ENCODE results near the gene PDCD1.
"Not testable (repeated sequence)": the region's sequence is repeated elsewhere in the genome, so short reads cannot be mapped to it uniquely, and the experiment has no call there.

Gene PDCD1

DNA sequence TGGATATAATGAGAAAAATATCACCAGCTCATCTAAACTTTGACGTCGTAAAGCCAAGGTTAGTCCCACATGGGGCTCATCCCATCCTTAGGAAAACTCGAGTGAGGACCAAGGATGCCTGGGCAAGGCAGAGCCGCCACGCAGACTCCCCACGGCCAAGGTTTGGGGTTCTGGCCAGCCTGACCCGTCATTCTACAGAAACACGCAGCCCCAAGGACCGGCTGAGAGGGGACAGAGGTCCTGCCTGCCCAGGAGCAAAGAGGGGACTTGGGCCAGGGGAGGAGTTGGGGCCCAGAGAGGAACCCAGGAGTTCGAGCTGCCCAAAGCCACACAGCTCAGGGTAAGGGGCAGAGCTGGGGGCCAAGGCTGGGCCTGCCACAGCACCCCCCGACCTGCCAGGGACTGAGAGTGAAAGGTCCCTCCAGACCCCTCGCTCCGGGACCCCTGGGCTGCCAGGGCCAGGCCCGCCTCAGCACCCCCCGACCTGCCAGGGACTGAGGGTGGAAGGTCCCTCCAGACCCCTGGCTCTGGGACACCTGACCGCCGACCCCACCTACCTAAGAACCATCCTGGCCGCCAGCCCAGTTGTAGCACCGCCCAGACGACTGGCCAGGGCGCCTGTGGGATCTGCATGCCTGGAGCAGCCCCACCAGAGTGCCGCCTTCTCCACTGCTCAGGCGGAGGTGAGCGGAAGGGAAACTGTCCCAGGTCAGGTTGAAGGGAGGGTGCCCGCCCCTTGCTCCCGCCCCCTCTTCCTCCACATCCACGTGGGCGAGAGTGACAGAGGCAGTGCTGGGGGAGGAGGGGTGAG, at the start of gene PDCD1:
TSS of gene PDCD1 (minus strand) at position 689 of the 811 bp plus-strand sequence. CDS start at position 633, 56 bp downstream.
- peak; percentile 69 for DNase-seq

DNA sequence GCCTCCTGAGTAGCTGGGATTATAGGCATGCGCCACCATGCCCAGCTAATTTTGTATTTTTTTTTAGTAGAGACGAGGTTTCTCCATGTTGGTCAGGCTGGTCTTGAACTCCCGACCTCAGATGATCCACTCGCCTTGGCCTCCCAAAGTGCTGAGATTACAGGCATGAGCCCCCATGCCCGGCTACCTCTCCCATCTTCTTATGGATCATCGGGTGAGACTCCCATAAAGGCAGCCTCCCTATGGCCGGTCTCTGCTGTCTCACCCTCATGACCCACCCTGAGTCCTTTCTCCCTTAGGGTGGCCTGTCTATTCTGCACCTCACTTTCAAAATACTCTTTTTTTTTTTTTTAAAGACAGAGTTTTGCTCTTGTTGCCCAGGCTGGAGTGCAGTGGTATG, 49.1 kb upstream of the PDCD1 start:
- not testable (repeated sequence) for DNase-seq

GRCh38 chr2:241906826-241907570, 48.3 kb upstream of the PDCD1 start:
- no peak for DNase-seq

GRCh38 chr2:241906378-241906770, 47.7 kb upstream of the PDCD1 start:
- DNase-seq, result not testable (repeated sequence)

DNA sequence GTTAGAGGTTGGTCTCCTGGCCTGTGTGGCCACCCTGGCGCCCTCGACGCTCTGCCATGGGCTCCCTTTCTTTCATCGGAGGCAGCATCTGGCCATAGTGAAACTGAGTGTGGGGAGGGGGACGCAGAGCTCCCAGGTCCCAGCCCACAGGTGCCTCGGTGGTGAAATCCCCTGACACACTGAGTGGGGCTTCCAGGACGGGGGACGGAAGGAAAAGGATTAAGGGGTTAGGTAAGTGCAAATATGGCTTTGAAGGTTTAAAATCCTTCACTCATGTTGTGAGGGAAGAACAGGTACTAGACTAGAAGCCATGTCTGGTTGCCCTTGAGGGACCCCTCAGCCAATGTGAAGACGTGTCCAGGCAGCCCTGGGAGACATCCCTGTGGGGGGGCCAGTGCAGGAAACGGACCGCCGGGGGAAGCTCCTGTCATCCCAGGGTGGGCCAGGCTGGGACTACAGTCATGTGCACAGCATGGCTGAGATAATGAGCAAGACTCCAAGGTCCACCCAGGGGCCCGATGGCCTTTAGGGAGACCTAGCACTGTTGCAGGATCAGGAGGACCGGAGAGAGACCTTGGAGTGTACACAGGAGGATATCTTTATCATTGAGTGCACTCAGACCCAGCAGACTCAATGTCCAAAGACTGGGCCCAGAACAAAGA, 47.2 kb upstream of the PDCD1 start:
- DNase-seq, result no peak

GRCh38 chr2:241904791-241905710, 46.4 kb upstream of the PDCD1 start:
- DNase-seq, result no peak

- DNase-seq, result no peak
Observed at GRCh38 chr2:241904011-241904718, 45.5 kb upstream of the PDCD1 start.

DNA sequence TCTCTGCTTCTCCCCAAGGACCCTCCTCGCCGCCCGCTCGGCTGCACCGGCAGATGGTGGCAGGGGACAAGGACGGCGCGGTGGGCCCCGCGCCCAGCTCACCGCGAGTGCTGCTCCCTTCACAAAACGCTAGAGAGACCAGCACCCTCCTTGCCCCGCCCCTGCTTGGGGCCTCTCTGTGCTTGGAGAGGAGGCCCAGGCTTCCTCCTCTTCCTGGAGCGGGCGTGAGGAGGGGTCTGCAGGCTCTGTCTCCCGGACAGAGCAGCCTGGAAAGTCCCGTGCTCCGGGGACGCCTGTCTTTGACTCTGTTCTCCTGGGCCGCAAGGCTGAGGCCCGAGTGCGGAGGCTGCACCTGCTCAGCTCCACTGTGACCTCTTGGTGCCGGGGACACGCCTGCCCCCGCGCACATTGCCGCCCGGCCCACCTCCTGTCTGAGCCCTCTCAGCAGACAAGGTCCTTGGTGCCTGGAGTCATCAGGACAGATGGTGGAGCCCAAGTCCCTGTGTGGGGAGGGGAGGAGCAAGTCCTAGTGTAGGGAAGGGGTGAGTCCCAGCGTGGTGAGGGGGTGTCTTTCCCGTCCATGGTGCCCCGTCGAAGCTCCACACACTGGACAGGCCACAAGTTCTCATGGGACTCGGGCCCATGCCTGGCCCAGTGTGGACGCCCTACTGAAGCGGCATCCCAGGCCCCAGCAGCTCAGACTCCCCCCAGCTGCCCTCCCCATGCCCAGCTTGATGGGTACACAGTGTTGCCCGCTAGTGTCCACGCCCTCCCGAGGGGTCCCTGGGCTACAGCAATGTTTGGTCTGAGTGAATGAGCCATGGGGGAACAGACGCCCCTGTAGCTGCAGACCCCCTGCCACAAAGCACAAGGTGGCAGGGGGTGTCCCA, 44.7 kb upstream of the PDCD1 start:
- no peak for DNase-seq

GRCh38 chr2:241902357-241902991, 43.8 kb upstream of the PDCD1 start:
- DNase-seq, result no peak

GRCh38 chr2:241901500-241902351, 43.0 kb upstream of the PDCD1 start:
- no peak for DNase-seq

DNA sequence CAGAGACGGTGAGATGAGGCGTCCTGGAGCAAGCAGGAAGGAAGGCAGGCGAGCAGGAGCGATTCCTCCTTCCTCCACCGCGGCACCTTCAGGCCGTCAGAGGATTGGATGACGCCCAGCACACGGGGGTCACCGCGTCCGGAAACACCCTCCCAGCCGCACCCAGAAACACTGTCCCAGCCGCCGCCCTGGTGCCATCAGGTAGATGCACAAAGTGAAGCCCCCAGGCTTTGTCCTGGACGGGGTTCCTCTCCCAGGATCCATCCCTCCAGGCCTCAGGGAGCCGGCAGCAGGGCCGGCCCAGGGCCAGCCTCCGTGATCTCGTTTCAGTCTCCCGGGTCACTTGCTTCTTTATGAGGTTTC, 42.3 kb upstream of the PDCD1 start:
- no peak for DNase-seq

DNA sequence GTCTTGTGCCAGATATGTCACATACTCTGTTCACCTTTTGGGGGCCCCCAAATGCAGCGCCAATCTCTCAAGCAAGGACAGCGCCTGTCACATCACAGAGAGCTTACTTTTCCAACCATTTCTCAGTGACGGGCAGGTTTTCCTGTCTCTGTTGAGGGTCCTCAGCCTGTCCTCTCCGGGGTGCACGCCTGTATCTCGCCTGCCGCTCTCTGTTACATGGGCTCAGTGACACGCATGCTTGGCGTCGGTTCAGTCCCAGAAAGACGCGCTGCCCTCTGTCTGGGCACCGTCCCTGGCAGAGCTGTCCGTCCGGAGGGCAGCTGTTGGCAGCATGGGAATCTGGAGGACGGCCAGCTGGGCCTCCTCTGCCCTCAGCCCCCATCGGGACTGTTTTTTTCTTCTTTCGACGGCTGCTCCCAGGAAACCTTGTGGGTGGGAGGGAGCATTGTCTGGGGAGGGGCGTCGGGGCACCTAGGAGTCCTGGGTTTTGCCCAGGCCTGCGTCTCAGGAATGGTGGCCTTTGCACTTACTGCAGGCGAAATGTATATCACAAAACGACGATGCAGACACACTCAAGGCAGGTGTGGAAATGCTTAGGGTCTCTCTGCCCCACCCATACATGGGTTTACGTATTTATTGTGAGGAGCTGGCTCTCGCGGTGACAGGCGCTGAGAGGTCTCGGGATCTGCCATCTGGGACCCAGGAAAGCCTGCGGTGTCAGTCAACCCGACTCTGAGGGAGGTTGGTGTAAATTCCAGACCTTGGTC, 41.7 kb upstream of the PDCD1 start:
- DNase-seq, result no peak

DNA sequence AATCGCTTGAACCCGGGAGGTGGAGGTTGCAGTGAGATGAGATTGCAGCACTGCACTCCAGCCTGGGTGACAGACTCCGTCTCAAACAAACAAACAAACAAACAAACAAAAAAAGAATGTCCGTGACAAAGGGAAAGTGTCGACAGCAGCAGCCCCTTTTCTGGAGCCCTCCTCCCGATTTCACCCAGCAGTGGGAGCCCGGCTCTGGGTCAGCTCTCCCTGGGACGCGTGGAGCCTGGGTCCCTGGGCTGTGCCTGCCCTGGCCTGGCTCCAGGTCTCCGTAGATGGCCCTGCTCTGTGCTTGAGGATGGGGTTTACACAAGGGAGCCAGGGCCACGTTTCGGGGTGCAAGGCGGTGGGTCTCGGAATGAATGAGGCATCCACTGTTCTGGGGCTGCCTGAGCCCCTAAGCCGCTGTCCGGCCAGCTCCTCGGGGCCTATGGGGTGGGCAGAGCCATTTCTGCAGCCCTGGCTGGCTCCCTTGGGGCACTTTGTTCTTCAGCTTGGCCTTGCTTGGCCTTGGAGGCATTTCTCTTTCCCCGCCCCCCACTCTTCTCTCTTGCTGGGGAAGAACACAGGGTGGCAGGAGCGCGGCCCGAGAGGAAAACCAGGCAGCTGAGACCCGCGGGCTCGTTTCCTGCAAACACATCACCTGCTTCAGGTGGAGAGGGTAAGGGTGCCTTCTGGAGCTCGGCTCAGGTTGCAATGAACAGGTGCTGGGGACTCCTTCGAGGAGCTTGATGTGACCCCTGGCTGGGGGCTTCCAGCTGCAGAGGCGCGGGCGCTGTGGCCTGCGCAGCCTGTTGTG, 40.0 kb upstream of the PDCD1 start:
- DNase-seq, result no peak

DNA sequence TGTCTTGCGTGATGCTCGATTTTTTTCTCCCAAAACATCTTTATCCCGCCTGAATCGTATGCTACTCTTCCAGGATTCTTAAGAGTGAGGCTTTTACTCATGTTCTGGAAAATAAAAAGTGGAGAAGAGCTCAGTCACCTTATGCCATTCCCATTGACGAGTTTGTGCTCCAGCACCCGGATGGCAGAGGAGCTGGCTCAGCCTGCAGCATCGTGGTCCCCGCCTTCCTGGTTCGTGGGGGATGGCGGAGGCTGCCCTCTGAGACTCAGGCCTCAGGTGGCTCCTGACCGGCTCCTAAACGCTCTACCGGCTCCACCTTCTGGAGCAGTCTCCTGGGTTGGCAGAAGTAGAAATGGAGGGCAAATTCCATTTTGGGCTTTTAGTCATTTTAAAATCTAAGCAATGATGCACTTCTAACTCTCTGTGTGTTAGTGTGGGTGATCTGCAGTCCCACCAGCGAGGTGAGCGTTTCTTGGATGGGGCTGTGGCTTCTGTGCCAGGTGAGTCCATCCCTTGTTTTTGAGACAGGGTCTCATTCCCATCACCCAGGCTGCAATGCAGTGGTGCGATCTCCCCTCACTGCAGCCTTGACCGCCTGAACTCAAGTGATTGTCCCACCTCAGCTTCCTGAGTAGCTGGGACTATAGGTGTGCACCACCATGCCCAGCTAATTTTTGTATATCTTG, 38.7 kb upstream of the PDCD1 start:
- DNase-seq, result no peak

DNA sequence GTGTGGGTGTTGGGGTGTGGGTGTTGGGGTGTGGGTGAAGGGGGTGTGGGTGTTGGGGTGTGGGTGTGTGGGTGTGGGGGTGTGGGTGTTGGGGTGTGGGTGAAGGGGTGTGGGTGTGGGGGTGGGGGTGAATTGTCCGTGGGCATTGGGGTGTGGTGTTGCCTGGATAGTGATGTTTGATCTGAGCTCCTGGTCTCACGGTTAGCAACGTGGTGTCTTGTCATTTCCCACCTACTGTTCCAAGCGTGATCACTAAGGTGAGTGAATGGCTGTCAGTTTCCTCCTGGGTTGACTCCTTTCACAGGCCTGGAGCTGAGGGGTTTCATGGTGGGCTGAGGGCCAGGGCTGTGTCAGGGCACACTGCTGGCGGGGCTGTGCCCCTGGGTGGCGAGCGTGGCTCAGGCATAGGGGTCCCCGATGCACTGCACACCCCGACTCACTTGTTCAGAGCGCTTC, 38.1 kb upstream of the PDCD1 start:
- no peak for DNase-seq

DNA sequence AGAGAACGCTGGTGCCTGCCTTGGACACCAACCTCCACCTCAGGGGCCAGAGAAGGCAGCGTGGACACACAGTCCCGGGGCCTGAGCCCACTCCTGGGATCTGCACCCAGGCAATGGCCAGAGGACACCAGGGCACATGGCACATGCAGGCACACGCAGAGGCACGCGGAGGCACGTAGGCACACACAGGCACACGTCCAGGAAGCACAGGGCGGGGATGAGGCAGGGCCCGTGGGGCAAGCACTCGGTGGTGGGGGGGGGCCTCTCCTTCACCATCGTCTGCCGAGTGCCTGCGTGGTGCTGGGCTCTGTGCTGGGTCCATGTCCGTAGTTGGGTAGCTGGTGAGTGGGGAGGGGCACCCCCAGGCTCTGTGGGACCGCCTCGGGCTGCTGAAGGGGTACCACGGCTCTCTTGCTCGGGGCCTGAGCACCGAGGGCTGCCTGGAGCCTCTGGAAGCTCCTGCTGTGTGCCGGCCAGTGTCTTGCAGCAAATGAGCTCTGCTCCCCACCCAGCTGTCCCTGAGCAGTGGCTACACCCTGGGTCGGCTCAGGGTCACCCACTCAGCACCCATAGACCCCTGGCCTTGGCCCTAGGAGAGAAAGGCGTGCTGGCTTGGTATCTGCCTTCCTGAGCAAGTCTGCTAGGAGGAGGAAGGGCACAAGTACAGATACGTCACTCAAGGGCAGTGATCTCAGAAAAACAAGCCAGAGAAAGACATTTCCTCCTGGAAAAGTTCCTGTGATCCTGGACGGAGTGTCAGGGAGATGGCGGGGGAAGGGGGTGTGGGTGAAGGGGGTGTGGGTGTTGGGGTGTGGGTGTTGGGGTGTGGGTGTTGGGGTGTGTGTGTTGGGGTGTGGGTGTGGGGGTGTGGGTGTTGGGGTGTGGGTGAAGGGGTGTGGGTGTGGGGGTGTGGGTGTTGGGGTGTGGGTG, 37.3 kb upstream of the PDCD1 start:
- DNase-seq, result peak; percentile 18

Data from activated naive CD4-positive, alpha-beta T cell treated with anti-CD3 and anti-CD28 coated beads, Interleukin-2, amount 50 U/mL, for 16 hours (primary cell).